ENCODE measurements around the gene WIPF3. TPM values are rescaled to one million over a fixed set of nuclear protein-coding genes. Genes with fewer than 3 reads are reported as not detected.

WIPF3 gene
- total RNA-seq, 3 donors from 2014 or later: 0.16 to 3.2 (median 0.66) TPM

DNA sequence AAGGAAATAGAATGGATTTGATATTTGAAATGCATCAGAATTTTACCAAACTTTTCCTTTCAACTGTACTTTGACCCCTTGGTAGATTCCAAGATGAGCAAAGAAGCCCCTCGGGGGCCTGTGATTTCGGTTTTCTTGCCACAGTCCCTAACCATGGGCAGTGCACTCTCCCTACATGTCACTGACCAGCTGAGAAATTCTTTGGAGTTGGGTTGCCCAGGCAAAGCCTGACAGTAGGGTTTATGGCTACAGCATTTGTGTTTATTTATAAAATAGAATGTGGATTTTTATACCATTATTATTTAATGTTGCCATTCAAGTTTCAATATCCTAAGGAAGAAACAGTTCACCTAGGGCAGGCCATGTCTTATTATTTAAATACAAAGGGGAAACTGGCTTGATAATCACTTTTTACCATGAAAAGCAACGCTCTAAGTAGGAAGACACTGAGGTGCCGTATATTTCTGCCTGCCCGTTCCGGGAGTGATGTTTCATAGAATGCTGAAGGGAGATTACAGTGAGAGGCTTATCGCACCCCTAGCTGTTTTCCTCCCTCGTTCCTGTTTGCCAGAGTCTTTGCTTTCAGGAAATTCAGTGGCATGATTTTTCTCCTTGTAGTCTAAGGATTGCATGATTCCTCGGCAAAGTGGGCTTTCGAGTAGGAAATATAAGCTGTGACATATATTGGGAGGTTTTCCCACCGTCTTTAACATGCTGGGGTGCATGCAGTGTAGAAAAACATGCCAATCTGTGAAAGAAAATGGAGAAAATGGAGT, 35.8 kb downstream of the WIPF3 start:
- intact Hi-C loops (cut with DNase I; ENCODE audit: low total_unique reads): no loop called here
- no peak overlapping the region for H3K4me3 ChIP-seq
- H3K27ac ChIP-seq: no peak overlapping the region
- no peaks in the 10 kb centered on the region for H3K27me3 ChIP-seq
- H3K9me3 ChIP-seq: no peaks in the 10 kb centered on the region
- TF ChIP-seq, protein P1, sequence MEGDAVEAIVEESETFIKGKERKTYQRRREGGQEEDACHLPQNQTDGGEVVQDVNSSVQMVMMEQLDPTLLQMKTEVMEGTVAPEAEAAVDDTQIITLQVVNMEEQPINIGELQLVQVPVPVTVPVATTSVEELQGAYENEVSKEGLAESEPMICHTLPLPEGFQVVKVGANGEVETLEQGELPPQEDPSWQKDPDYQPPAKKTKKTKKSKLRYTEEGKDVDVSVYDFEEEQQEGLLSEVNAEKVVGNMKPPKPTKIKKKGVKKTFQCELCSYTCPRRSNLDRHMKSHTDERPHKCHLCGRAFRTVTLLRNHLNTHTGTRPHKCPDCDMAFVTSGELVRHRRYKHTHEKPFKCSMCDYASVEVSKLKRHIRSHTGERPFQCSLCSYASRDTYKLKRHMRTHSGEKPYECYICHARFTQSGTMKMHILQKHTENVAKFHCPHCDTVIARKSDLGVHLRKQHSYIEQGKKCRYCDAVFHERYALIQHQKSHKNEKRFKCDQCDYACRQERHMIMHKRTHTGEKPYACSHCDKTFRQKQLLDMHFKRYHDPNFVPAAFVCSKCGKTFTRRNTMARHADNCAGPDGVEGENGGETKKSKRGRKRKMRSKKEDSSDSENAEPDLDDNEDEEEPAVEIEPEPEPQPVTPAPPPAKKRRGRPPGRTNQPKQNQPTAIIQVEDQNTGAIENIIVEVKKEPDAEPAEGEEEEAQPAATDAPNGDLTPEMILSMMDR (IDR thresholded peaks at IDR 0.05): no peak
- TF ChIP-seq POLR2AphosphoS5 (IDR thresholded peaks at IDR 0.05): no peak
- H3K4me1 ChIP-seq: no peaks in the 10 kb centered on the region
- no peaks in the 10 kb centered on the region for H3K36me3 ChIP-seq
- DNase-seq (ENCODE audit: low spot score in 2 of 2): no peak

DNA sequence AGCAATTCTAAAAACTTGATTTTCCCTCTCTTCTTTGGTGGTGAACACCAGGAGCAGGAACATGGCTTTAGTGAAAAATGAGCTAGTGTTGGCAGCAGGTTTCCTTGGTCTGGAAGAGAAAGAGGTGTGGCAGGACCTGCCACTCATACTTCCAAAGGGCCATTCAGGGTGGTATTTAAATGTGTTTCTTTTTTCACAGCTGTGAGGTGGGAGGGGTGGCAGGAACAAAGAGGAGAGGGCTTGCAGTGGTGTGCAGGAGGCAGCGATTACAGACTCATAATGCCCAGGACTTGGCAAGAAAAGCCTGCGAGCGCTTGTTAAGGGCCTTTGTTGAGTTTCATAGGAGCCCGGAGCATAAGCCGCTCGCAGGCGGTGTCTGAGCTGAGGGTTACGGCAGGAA, 36.8 kb downstream of the WIPF3 start:
- Histone ChIP-seq H3K9me3 (no peaks in the 10 kb centered on the region), H3K4me3 (no peak overlapping the region), H3K27me3 (no peaks in the 10 kb centered on the region), H3K27ac (no peak overlapping the region), H3K4me1 (no peaks in the 10 kb centered on the region), H3K36me3 (no peaks in the 10 kb centered on the region)
- TF ChIP-seq, protein P1 (IDR thresholded peaks at IDR 0.05): no peak
- no peak for TF ChIP-seq POLR2A (IDR thresholded peaks at IDR 0.05)
- intact Hi-C loops (cut with DNase I; ENCODE audit: low total_unique reads): no loop called here
- no peak for DNase-seq (ENCODE audit: low spot score in 2 of 2)

DNA sequence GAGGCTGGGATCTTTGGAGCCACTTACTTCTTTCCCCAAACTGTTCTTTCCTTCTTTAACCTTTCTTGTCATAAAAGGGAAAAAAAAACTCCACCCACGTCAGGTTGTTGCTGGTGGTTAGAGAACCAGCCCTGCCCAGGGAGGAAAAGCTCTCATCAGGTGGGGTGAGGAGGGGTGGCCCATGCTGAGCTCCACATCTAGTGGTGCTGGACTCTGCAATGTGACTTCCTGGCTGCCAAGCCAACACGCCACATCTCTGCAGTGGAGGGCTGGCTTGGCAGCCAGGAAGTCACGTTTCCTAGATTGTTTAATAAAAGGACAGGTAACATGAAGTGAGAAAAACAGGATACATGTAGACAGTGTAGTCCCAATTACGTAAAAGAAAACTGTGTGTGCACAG, 37.4 kb downstream of the WIPF3 start:
- Histone ChIP-seq H3K9me3 (no peaks in the 10 kb centered on the region), H3K27ac (no peak overlapping the region), H3K4me1 (no peaks in the 10 kb centered on the region), H3K27me3 (no peaks in the 10 kb centered on the region), H3K4me3 (no peak overlapping the region), H3K36me3 (no peaks in the 10 kb centered on the region)
- intact Hi-C loops (cut with DNase I; ENCODE audit: low total_unique reads): no loop called here
- DNase-seq (ENCODE audit: low spot score in 2 of 2): no peak
- TF ChIP-seq POLR2A (IDR thresholded peaks at IDR 0.05): no peak
- TF ChIP-seq, protein P1 (IDR thresholded peaks at IDR 0.05): no peak
- no peak for TF ChIP-seq POLR2AphosphoS5 (IDR thresholded peaks at IDR 0.05)

DNA sequence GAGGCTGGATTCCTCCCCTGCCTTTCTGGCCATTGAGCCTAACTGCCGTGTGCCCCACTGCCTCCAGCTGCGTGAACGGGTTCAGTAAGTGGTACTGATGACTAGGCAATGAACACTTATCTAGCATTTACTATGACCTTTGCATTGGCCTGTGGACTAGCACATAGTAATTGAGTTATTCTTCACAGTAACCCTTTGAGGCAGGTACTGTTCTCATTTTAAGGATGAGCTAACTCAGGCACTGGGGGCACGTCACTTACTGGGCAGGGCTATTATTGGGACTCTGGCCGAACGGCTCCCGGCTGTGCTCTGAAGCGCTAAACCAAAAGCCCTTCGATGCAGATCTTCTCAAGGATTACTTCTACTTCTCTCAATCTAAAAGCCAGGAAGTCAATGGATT, 38.3 kb downstream of the WIPF3 start:
- H3K9me3 ChIP-seq: no peaks in the 10 kb centered on the region
- H3K36me3 ChIP-seq: no peaks in the 10 kb centered on the region
- H3K27ac ChIP-seq: no peak overlapping the region
- intact Hi-C loops (cut with DNase I; ENCODE audit: low total_unique reads): no loop called here
- no peaks in the 10 kb centered on the region for H3K27me3 ChIP-seq
- no peak for DNase-seq (ENCODE audit: low spot score in 2 of 2)
- TF ChIP-seq POLR2AphosphoS5 (IDR thresholded peaks at IDR 0.05): no peak
- TF ChIP-seq, protein P1 (IDR thresholded peaks at IDR 0.05): no peak
- no peak for TF ChIP-seq POLR2A (IDR thresholded peaks at IDR 0.05)
- H3K4me3 ChIP-seq: no peak overlapping the region
- no peaks in the 10 kb centered on the region for H3K4me1 ChIP-seq

DNA sequence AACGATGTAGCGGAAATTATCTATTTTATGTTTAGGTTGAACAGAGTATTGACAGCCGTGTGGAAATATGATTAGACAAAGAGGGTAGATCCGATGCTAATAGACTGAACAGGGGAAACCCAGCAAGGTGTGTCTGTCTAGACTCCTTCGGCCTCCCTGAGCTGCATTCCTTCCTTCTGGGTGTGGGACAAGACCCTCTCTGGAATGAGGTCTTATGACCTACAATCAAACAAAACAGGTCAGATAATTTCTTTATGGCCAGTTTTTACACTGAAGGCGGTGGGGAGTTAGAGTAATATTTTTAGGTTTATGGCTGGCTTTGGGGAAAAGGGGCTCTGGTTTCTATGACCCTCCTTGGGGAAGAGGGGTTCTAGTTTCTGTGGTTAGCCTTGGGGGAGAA, 41.2 kb downstream of the WIPF3 start:
- intact Hi-C loops (cut with DNase I; ENCODE audit: low total_unique reads): loop anchor here (5.0 kb wide), 1 partner anchor 400 kb away; no protein-coding TSS in a partner anchor
- H3K27me3 ChIP-seq: no peaks in the 10 kb centered on the region
- TF ChIP-seq, protein P1 (IDR thresholded peaks at IDR 0.05): no peak
- TF ChIP-seq POLR2A (IDR thresholded peaks at IDR 0.05): no peak
- TF ChIP-seq POLR2AphosphoS5 (IDR thresholded peaks at IDR 0.05): no peak

More for the DNA sequence above, 41.2 kb downstream of the WIPF3 start:
- Histone ChIP-seq H3K36me3 (no peaks in the 10 kb centered on the region), H3K27ac (no peak overlapping the region), H3K9me3 (no peaks in the 10 kb centered on the region), H3K4me1 (no peaks in the 10 kb centered on the region), H3K4me3 (no peak overlapping the region)
- DNase-seq (ENCODE audit: low spot score in 2 of 2): no peak
